ENCODE data around the gene TRPM3. TPM values are rescaled to one million over a fixed set of nuclear protein-coding genes. Genes with fewer than 3 reads are reported as not detected.

The TRPM3 gene
- total and polyA plus RNA-seq, 4 donors, result 0.07 to 0.89 (median 0.67) TPM

DNA sequence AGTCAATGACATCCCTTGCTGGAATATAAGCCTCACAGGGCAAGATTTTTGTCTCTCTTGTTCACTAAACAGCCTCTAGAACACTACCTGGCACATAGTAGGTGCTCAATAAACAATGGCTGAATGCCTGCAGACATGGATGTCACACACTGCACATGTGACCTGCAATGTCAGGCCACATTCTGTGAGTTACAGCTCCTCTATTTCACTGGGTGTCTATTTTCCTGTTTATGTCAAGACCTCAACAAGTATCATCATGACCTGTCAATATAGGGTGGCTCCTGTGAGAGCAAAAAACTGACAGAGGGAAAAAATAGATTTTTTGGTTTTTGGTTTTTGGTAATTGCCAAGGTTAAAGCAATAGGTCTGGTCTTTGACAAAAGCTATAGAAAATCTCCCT, 562.3 kb downstream of the TRPM3 start:
- Histone ChIP-seq H3K9me3 (ENCODE audit: control insufficient read depth in 4 of 4, low read length in 3 of 4) (no peaks in the 10 kb centered on the region), H3K9ac (ENCODE audit: low read depth in 1 of 2, low read length in 2 of 2) (no peak overlapping the region), H3K4me1 (ENCODE audit: control insufficient read depth in 4 of 4, insufficient read depth in 4 of 4, low read length in 3 of 4) (no peaks in the 10 kb centered on the region), H3K4me3 (ENCODE audit: low read depth in 1 of 3, low read length in 3 of 3) (no peak overlapping the region), H3K27me3 (ENCODE audit: control insufficient read depth in 4 of 4, insufficient read depth in 4 of 4, low read length in 3 of 4) (no peaks in the 10 kb centered on the region), H3K36me3 (ENCODE audit: control insufficient read depth in 4 of 4, insufficient read depth in 3 of 4, low read depth in 1 of 4, low read length in 3 of 4) (no peaks in the 10 kb centered on the region), H3K27ac (ENCODE audit: low read depth in 1 of 2, low read length in 2 of 2) (no peak overlapping the region)
- no peak for TF ChIP-seq RAD21 (IDR thresholded peaks at IDR 0.05)
- TF ChIP-seq SP1 (IDR thresholded peaks at IDR 0.05), result no peak
- no peak for TF ChIP-seq NR2F2 (IDR thresholded peaks at IDR 0.05)
- TF ChIP-seq YY1 (IDR thresholded peaks at IDR 0.05), result no peak
- no peak for TF ChIP-seq RXRA (IDR thresholded peaks at IDR 0.05)
- no peak for TF ChIP-seq ATF3 (IDR thresholded peaks at IDR 0.05)
- DNase-seq (ENCODE audit: low spot score), result no peak

DNA sequence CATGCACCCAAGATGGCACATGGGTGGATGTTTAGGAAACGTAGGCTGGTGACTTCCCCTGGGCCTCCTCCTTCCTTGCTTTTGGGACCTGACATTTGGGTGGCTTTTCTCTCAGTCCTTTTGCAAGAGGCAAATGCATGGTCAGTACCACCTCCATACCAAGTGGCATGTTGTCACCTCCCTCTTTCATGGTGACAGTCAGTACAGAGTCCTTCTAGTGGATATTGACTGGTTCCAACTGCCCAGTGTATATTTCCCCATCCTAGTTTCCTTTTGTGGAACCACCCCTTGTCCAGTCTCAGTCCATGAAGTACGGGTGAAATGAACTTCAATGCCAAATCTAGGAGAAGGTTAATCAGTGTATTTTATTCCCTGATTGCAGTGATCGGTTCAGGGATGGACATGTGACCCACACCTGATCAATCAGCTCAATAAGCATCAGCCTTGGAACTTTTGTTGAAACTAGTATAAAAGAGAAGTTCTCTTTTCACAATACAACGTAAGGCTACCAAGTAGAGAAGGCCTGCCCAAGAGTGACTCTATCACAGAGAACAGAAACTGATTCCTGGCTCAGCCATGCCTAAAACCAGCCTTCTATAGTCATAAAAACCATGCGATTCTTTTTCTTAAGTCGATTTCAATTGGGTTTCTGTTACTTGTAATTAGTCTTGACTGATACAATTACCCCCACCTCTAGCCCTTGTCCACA, 563.6 kb downstream of the TRPM3 start:
- 75% methylated on average over 6 of the region's 6 CpGs for WGBS
- Histone ChIP-seq H3K27me3 (ENCODE audit: control insufficient read depth in 4 of 4, insufficient read depth in 4 of 4, low read length in 3 of 4) (no peaks in the 10 kb centered on the region), H3K36me3 (ENCODE audit: control insufficient read depth in 4 of 4, insufficient read depth in 3 of 4, low read depth in 1 of 4, low read length in 3 of 4) (no peaks in the 10 kb centered on the region), H3K9ac (ENCODE audit: low read depth in 1 of 2, low read length in 2 of 2) (no peak overlapping the region), H3K9me3 (ENCODE audit: control insufficient read depth in 4 of 4, low read length in 3 of 4) (no peaks in the 10 kb centered on the region), H3K4me1 (ENCODE audit: control insufficient read depth in 4 of 4, insufficient read depth in 4 of 4, low read length in 3 of 4) (no peaks in the 10 kb centered on the region), H3K4me3 (ENCODE audit: low read depth in 1 of 3, low read length in 3 of 3) (no peak overlapping the region), H3K27ac (ENCODE audit: low read depth in 1 of 2, low read length in 2 of 2) (no peak overlapping the region)
- no peak for DNase-seq (ENCODE audit: low spot score)
- TF ChIP-seq SP1 (IDR thresholded peaks at IDR 0.05), result no peak

- Histone ChIP-seq H3K27ac (ENCODE audit: low read depth in 1 of 2, low read length in 2 of 2) (no peak overlapping the region), H3K27me3 (ENCODE audit: control insufficient read depth in 4 of 4, insufficient read depth in 4 of 4, low read length in 3 of 4) (no peaks in the 10 kb centered on the region), H3K9me3 (ENCODE audit: control insufficient read depth in 4 of 4, low read length in 3 of 4) (no peaks in the 10 kb centered on the region), H3K9ac (ENCODE audit: low read depth in 1 of 2, low read length in 2 of 2) (no peak overlapping the region), H3K4me3 (ENCODE audit: low read depth in 1 of 3, low read length in 3 of 3) (no peak overlapping the region), H3K4me1 (ENCODE audit: control insufficient read depth in 4 of 4, insufficient read depth in 4 of 4, low read length in 3 of 4) (no peaks in the 10 kb centered on the region), H3K36me3 (ENCODE audit: control insufficient read depth in 4 of 4, insufficient read depth in 3 of 4, low read depth in 1 of 4, low read length in 3 of 4) (no peaks in the 10 kb centered on the region)
- TF ChIP-seq HNF4G (IDR thresholded peaks at IDR 0.05) (no peak), CTCF (IDR thresholded peaks at IDR 0.05; ENCODE audit: low read depth, low read length, missing input control) (no peak), TAF1 (conservative IDR thresholded peaks at IDR 0.05) (no peak), EGR1 (IDR thresholded peaks at IDR 0.05; ENCODE audit: low read depth in 2 of 2) (no peak), HNF4A (conservative IDR thresholded peaks at IDR 0.05) (no peak), FOXA1 (IDR thresholded peaks at IDR 0.05) (no peak), FOXA2 (IDR thresholded peaks at IDR 0.05) (no peak), SP1 (IDR thresholded peaks at IDR 0.05) (no peak), RAD21 (IDR thresholded peaks at IDR 0.05) (no peak), ATF3 (IDR thresholded peaks at IDR 0.05) (no peak), GABPA (IDR thresholded peaks at IDR 0.05 in 1 of 2, conservative IDR thresholded peaks at IDR 0.05 in 1 of 2) (no peak), NR2F2 (IDR thresholded peaks at IDR 0.05) (no peak), JUND (IDR thresholded peaks at IDR 0.05) (no peak)
- TF ChIP-seq, protein P1, sequence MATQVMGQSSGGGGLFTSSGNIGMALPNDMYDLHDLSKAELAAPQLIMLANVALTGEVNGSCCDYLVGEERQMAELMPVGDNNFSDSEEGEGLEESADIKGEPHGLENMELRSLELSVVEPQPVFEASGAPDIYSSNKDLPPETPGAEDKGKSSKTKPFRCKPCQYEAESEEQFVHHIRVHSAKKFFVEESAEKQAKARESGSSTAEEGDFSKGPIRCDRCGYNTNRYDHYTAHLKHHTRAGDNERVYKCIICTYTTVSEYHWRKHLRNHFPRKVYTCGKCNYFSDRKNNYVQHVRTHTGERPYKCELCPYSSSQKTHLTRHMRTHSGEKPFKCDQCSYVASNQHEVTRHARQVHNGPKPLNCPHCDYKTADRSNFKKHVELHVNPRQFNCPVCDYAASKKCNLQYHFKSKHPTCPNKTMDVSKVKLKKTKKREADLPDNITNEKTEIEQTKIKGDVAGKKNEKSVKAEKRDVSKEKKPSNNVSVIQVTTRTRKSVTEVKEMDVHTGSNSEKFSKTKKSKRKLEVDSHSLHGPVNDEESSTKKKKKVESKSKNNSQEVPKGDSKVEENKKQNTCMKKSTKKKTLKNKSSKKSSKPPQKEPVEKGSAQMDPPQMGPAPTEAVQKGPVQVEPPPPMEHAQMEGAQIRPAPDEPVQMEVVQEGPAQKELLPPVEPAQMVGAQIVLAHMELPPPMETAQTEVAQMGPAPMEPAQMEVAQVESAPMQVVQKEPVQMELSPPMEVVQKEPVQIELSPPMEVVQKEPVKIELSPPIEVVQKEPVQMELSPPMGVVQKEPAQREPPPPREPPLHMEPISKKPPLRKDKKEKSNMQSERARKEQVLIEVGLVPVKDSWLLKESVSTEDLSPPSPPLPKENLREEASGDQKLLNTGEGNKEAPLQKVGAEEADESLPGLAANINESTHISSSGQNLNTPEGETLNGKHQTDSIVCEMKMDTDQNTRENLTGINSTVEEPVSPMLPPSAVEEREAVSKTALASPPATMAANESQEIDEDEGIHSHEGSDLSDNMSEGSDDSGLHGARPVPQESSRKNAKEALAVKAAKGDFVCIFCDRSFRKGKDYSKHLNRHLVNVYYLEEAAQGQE (IDR thresholded peaks at IDR 0.05), result no peak
- TF ChIP-seq, protein P2, sequence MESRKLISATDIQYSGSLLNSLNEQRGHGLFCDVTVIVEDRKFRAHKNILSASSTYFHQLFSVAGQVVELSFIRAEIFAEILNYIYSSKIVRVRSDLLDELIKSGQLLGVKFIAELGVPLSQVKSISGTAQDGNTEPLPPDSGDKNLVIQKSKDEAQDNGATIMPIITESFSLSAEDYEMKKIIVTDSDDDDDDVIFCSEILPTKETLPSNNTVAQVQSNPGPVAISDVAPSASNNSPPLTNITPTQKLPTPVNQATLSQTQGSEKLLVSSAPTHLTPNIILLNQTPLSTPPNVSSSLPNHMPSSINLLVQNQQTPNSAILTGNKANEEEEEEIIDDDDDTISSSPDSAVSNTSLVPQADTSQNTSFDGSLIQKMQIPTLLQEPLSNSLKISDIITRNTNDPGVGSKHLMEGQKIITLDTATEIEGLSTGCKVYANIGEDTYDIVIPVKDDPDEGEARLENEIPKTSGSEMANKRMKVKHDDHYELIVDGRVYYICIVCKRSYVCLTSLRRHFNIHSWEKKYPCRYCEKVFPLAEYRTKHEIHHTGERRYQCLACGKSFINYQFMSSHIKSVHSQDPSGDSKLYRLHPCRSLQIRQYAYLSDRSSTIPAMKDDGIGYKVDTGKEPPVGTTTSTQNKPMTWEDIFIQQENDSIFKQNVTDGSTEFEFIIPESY (IDR thresholded peaks at IDR 0.05), result no peak
- DNase-seq (ENCODE audit: low spot score), result no peak
- WGBS, result 90% methylated on average over 1 of the region's 1 CpG
Observed at GRCh38 chr9:70556771-70557170, 564.6 kb downstream of the TRPM3 start.

Measured in liver (tissue), 9 donors.